Stimulated activated CD8-positive, alpha-beta memory T cell treated with anti-CD3 and anti-CD28 coated beads, Interleukin-12 subunit alpha, Interleukin-12 subunit beta, amount 100 ng/mL, for 1 hour (primary cell): Measurements from ENCODE around the gene SLC15A2.
"Not testable (repeated sequence)": the region's sequence is repeated elsewhere in the genome, so short reads cannot be mapped to it uniquely, and the experiment has no call there.

Experiments used
- DNase-seq: peaks from one replicate; pipeline ENCODE4 v3.0.0-alpha.2; 2020; ENCODE audit warnings: low read depth

The SLC15A2 gene

DNA sequence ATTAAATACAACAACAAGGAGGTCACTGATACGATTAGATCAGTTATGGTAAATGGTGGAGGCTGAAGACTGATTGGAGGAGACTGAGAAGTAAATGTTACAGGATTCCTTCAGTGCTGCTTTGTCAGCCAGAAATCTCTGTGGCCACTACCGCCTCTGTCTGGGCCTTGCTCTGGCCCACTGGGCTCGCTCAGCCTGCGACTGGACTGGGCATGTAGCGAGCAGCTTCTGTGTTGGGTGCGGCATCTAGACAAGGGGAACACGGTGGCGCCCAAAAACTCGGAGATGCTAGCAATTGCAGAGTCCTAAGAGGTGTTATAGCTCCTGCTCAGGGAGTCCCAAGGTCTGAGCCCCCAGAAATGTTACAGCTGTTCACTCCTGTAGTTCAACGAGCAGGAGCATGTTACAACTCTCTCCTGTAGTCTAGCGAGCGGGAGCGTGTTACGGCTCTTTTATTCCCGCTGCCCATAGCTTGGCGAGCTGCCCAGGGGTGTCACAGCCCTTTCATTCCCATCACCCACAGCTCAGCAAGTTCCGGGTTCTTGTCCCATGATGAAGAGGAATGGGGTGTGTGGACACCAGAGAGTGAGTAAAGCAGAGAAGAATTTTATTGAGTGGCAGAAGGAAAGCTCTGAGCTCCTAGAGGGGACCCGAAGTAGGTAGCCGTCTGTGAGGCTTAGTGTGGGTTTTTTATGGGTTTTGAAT lies 24.7 kb downstream of the SLC15A2 start:
- no peak for DNase-seq

- DNase-seq: no peak
These were observed 30.5 kb downstream of the SLC15A2 start for GRCh38 chr3:121924734-121925133.

GRCh38 chr3:121926380-121926779 lies 32.2 kb downstream of the SLC15A2 start:
- no peak for DNase-seq

GRCh38 chr3:121938141-121938855 lies 44.1 kb downstream of the SLC15A2 start:
- DNase-seq: not testable (repeated sequence)

DNA sequence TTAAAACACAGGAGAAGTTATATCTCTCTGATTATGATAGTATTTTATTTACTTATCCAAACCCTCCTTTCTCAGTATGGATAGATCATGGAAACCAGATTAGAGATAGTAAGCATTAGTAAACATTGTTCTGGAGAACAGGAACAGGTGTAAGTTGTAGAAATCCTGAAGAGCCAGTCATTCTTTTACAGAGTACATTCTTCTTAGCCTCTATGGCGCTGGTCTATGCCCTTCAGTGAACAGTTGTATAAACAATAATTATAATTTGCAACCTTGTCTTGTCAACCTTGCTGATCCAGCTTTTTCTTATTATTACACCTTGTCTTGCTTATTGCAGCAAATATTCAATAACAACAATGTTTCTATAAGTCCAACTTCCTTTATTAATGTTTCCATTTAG lies 47.4 kb downstream of the SLC15A2 start:
- DNase-seq: no peak

GRCh38 chr3:121942116-121942786 lies 48.0 kb downstream of the SLC15A2 start:
- DNase-seq: no peak

DNA sequence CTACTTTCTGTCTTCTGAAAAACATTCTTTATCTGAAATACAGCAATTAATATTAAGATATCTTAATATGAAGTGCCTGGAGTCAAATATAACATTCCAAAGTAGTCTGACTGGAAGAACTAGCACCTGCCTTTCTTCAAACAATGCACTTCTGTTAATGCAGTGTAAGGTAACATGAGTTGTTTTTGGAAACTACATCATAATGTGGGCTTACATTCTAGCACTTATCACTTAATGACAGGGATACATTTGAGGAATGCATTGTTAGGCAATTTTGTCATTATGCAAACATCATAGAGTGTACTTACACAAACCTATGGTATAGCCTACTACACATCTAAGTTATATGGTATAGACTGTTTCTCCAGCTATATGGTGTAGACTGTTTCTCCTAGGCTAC lies 49.2 kb downstream of the SLC15A2 start:
- no peak for DNase-seq

- DNase-seq: no peak
These were observed 54.4 kb downstream of the SLC15A2 start for GRCh38 chr3:121948641-121949040.

GRCh38 chr3:121951291-121951919 lies 57.2 kb downstream of the SLC15A2 start:
- no peak for DNase-seq

- no peak for DNase-seq
These were observed 62.2 kb downstream of the SLC15A2 start for GRCh38 chr3:121956363-121956762.

DNA sequence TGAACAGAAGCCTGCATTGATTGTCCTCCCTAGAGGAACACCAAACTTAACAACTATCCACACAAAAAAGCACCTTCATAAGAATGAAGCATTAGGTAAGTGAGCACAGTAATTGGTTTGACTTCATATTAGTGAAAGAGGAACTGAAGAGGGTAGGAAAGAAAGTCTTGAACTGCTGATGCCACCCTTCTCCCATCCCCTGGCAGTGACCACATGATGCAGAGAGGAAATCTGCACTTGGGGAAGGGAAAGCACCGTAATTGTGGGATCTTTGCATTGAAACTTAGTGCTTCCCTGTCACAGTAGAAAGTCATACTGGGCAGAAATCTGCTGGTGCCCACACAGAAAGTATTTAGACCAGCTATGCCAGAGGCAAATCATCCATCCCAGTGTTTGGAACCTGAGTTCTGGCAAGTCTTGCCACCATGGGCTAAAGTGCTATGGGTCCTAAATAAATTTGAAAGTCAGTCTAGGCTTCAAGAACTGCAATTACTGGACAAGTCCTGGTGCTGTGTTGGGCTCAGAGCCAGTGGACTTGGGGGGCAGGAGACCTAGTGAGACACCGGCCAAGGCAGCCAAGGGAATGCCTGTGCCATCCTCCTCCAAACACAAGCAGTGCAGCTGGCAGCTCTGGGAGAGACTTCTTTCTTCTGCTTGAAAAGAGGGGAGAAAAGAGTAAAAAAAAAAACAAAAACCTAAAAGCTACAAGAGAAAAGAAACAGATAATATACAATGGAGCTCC lies 63.6 kb downstream of the SLC15A2 start:
- no peak for DNase-seq

- DNase-seq: no peak
These were observed 64.6 kb downstream of the SLC15A2 start for GRCh38 chr3:121958801-121959200.

GRCh38 chr3:121961283-121961682 lies 67.1 kb downstream of the SLC15A2 start:
- no peak for DNase-seq

- DNase-seq: no peak
These were observed 68.2 kb downstream of the SLC15A2 start for GRCh38 chr3:121962443-121962842.

DNA sequence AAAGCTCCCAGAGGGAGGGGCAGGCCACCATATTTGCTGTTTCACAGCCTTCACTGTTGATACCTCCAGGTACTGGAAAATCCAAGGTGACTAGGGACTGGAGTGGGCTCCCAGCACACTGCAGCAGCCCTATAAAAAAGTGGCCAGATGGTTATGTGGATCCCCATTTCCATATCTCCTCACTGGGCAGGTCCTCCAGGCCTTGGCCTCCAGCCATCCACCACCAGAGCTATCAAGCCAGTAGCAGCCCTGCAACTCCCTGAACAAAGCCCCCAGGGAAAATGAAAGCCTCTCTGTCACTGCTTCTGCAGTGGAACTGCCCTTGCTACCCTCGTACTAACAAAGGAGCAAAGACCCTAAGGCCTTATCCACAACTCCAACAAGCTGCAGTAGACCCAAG lies 69.4 kb downstream of the SLC15A2 start:
- no peak for DNase-seq

GRCh38 chr3:121969631-121970030 lies 75.4 kb downstream of the SLC15A2 start:
- no peak for DNase-seq

GRCh38 chr3:121970047-121970446 lies 75.8 kb downstream of the SLC15A2 start:
- no peak for DNase-seq

DNA sequence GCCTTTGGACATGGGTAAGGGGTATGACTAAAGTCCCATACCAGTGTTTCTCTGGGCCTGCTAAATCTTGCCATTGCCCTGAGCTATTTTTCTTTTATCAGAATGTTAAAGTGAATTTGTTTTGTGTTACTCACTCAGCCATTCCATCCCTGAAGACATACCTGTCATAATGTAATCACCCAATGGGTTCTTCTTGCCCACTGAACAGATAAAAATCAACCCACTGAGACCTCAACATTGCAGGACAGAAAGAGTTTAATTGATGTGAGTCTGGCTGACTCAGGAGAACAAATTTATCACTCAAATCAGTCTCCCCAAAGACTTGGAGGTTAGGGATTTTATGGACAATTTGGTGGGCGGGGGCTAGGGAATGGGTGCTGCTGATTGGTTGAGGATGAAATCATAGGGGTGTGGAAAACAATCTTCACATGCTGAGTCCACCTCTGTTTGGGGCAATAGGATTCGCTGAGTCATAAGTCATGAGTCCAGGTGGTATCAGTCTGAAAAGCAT lies 80.5 kb downstream of the SLC15A2 start:
- no peak for DNase-seq

GRCh38 chr3:121975702-121976302 lies 81.6 kb downstream of the SLC15A2 start:
- DNase-seq: no peak

- no peak for DNase-seq
These were observed 82.5 kb downstream of the SLC15A2 start for GRCh38 chr3:121976727-121977126.

- DNase-seq: no peak
These were observed 85.0 kb downstream of the SLC15A2 start for GRCh38 chr3:121979246-121979645.
